Keratinocyte (primary cell): ENCODE results near the gene SDR39U1. TPM values are rescaled to one million over a fixed set of nuclear protein-coding genes. Genes with fewer than 3 reads are reported as not detected.

Experiments
- DNase-seq: peaks from one replicate; pipeline ENCODE4 v3.0.0-alpha.2; 2011; ENCODE audit warnings: low read depth, missing footprints, low spot score
- FAIRE-seq: peaks from 2 replicates; lab custom pipeline; 2011; peaks lifted over from hg19 to GRCh38; lab: Jason Lieb, UNC
- H2AFZ ChIP-seq: 2 replicates; pipeline ENCODE4 v1.6.0; 2012; ENCODE audit warnings: low read length, control low read depth, inconsistent platforms; ENCODE audit not compliant: control insufficient read depth
- H3K27ac ChIP-seq: 2 replicates; pipeline ENCODE4 v1.5.1; 2011; ENCODE audit warnings: low read length; ENCODE audit not compliant: control insufficient read depth, insufficient read depth
- H3K27me3 ChIP-seq: 3 replicates; pipeline ENCODE4 v1.6.0; 2011; ENCODE audit warnings: low read length; ENCODE audit not compliant: control insufficient read depth, insufficient read depth; ENCODE audit errors: extremely low read depth
- H3K36me3 ChIP-seq, 2 experiments: 2 replicates in 1 of 2; 3 replicates in 1 of 2; pipeline ENCODE4 v1.5.1; 2011; ENCODE audit warnings: low read length in 2 of 2, mild to moderate bottlenecking in 1 of 2; ENCODE audit not compliant: control insufficient read depth in 2 of 2, insufficient read depth in 2 of 2; ENCODE audit errors: extremely low read depth in 1 of 2
- H3K4me1 ChIP-seq: 3 replicates; pipeline ENCODE4 v1.5.1; 2011; ENCODE audit warnings: low read length; ENCODE audit not compliant: control insufficient read depth, insufficient read depth; ENCODE audit errors: extremely low read depth
- H3K4me2 ChIP-seq: 3 replicates; pipeline ENCODE4 v1.6.0; 2011; ENCODE audit warnings: low read depth, low read length; ENCODE audit not compliant: control insufficient read depth, insufficient read depth; ENCODE audit errors: extremely low read depth
- H3K4me3 ChIP-seq, 3 experiments: fragments of 200-600 bp in 1 of 3; sonication (generic) in 1 of 3; 2 replicates in 2 of 3; 3 replicates in 1 of 3; pipeline ENCODE4 v1.5.1; 2011 to 2016; ENCODE audit warnings: low read length in 3 of 3, mild to moderate bottlenecking in 3 of 3, control low read depth in 2 of 3, inconsistent platforms in 1 of 3, low read depth in 1 of 3, mixed read lengths in 1 of 3, mixed run types in 1 of 3, moderate library complexity in 1 of 3; ENCODE audit not compliant: control insufficient read depth in 2 of 3, insufficient read depth in 2 of 3; ENCODE audit errors: extremely low read depth in 1 of 3
- H3K79me2 ChIP-seq: 2 replicates; pipeline ENCODE4 v1.6.0; 2012; ENCODE audit warnings: low read length; ENCODE audit not compliant: control insufficient read depth, insufficient read depth
- H3K9ac ChIP-seq: 3 replicates; pipeline ENCODE4 v1.6.0; 2011; ENCODE audit warnings: low read length; ENCODE audit not compliant: control insufficient read depth, insufficient read depth; ENCODE audit errors: extremely low read depth
- H3K9me1 ChIP-seq: 3 replicates; pipeline ENCODE4 v1.6.0; 2011; ENCODE audit warnings: low read length; ENCODE audit not compliant: control insufficient read depth, insufficient read depth; ENCODE audit errors: extremely low read depth
- H3K9me3 ChIP-seq: 2 replicates; pipeline ENCODE4 v1.5.1; 2012; ENCODE audit warnings: low read depth, low read length; ENCODE audit not compliant: control insufficient read depth
- H4K20me1 ChIP-seq: 3 replicates; pipeline ENCODE4 v1.6.0; 2011; ENCODE audit warnings: low read length; ENCODE audit not compliant: control insufficient read depth, insufficient read depth; ENCODE audit errors: extremely low read depth
- EZH2 ChIP-seq: IDR thresholded peaks from one replicate; pipeline ENCODE4 v1.6.1; 2012; ENCODE audit warnings: inconsistent platforms, mild to moderate bottlenecking, low read length, moderate library complexity
- dilution Hi-C: fragments of 300-500 bp; cut with MboI; formaldehyde crosslinking; loops from one replicate; pipeline ENCODE4 v1.7.0; 2020; ENCODE audit warnings: low sequenced_read_pairs; ENCODE audit not compliant: extremely low pct_ligation_motif_present
- polyA plus RNA-seq, 5 experiments: library from polyadenylated mRNA; depleted of rRNA in 3 of 5; stranded (reverse) in 3 of 5; stranded (forward) in 1 of 5; unstranded in 1 of 5; fragments of >200 nt; gene quantifications; 1 replicate in 1 of 5; 2 replicates in 3 of 5; 3 replicates in 1 of 5; pipeline versions ENCODE4 v1.2.1 to v1.2.3, GENCODE V29; 2011 to 2012; ENCODE audit warnings: missing spikeins in 2 of 5, low read depth in 1 of 5, low replicate concordance in 1 of 5
- TF ChIP-seq, protein P1 (sequence below), 3 experiments: IDR thresholded peaks in 1 of 3; conservative IDR thresholded peaks in 1 of 3; optimal IDR thresholded peaks in 1 of 3; 2 replicates in 2 of 3; 3 replicates in 1 of 3; pipeline versions ENCODE3 to v1.5.1; 2011; ENCODE audit warnings: low read length in 3 of 3, mild to moderate bottlenecking in 3 of 3, moderate library complexity in 2 of 3, control low read depth in 1 of 3, inconsistent platforms in 1 of 3; ENCODE audit not compliant: insufficient read depth in 2 of 3; ENCODE audit errors: extremely low read depth in 1 of 3

Gene SDR39U1
- polyA plus RNA-seq, 1 donor (not counting 4 experiments of a cell fraction or from before 2014, with no cell fraction given) = 27.4 TPM

DNA sequence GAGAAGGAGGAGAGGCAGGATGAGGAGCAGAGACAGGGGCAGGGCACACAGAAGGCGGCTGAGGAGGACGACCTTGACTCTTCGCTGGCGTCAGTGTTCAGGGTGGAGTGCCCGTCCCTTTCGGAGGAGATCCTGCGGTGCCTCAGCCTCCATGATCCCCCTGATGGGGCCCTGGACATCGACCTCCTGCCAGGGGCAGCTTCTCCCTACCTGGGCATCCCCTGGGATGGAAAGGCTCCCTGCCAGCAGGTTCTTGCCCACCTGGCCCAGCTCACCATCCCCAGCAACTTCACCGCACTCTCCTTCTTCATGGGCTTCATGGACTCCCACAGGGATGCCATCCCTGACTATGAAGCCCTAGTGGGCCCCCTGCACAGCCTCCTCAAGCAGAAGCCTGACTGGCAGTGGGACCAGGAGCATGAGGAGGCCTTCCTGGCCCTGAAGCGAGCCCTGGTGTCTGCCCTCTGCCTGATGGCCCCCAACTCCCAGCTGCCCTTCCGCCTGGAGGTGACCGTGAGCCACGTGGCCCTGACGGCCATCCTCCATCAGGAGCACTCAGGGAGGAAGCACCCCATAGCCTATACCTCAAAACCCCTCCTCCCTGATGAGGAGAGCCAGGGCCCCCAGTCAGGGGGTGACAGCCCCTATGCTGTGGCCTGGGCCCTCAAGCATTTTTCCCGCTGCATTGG is 27.7 kb downstream of the SDR39U1 start:
- no peaks in the 10 kb centered on the region for H3K79me2 ChIP-seq
- no peaks in the 10 kb centered on the region for H4K20me1 ChIP-seq
- H3K9me3 ChIP-seq = no peaks in the 10 kb centered on the region
- no peak overlapping the region for H3K9ac ChIP-seq
- DNase-seq (no peak), FAIRE-seq (no peak)
- no peak overlapping the region for H2AFZ ChIP-seq
- dilution Hi-C loops = no loop called here
- H3K9me1 ChIP-seq = peaks cover 4% of the 10 kb centered on the region
- peaks cover 17% of the 10 kb centered on the region for H3K4me1 ChIP-seq
- H3K36me3 ChIP-seq = no peaks in the 10 kb centered on the region
- TF ChIP-seq, protein P1, sequence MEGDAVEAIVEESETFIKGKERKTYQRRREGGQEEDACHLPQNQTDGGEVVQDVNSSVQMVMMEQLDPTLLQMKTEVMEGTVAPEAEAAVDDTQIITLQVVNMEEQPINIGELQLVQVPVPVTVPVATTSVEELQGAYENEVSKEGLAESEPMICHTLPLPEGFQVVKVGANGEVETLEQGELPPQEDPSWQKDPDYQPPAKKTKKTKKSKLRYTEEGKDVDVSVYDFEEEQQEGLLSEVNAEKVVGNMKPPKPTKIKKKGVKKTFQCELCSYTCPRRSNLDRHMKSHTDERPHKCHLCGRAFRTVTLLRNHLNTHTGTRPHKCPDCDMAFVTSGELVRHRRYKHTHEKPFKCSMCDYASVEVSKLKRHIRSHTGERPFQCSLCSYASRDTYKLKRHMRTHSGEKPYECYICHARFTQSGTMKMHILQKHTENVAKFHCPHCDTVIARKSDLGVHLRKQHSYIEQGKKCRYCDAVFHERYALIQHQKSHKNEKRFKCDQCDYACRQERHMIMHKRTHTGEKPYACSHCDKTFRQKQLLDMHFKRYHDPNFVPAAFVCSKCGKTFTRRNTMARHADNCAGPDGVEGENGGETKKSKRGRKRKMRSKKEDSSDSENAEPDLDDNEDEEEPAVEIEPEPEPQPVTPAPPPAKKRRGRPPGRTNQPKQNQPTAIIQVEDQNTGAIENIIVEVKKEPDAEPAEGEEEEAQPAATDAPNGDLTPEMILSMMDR (optimal IDR thresholded peaks at IDR 0.05 in 1 of 3, IDR thresholded peaks at IDR 0.05 in 1 of 3, conservative IDR thresholded peaks at IDR 0.05 in 1 of 3; ENCODE audit: extremely low read depth in 1 of 3, insufficient read depth in 2 of 3, low read length in 3 of 3) = no peak
- no peak for TF ChIP-seq EZH2
- H3K27ac ChIP-seq = no peak overlapping the region
- H3K4me2 ChIP-seq = no peak overlapping the region
- H3K27me3 ChIP-seq = no peaks in the 10 kb centered on the region
- H3K4me3 ChIP-seq = no peak overlapping the region

DNA sequence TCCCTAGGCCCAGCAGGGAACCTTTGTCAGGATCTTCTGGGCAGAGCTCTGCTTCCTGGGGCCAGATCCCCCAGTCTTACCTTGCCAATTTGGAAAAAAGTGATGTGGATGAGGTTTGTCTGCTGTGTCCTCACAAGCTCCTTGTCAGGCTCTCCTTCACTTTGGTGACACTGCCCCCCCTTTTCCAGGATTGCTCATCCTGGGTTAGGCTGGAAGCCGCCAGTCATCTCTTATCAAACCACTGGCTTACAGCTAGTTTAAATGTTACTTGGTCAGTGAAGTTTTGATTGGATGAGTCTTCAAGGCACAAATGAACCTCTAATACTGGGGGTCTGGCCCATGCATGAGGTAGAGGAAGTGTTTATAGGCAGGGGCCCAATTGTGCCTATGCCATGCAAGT is 28.5 kb downstream of the SDR39U1 start:
- Histone ChIP-seq H4K20me1 (no peaks in the 10 kb centered on the region), H2AFZ (no peak overlapping the region), H3K27ac (no peak overlapping the region), H3K9me1 (peaks cover 4% of the 10 kb centered on the region), H3K4me1 (peaks cover 14% of the 10 kb centered on the region), H3K9ac (no peak overlapping the region), H3K27me3 (no peaks in the 10 kb centered on the region), H3K36me3 (no peaks in the 10 kb centered on the region), H3K4me3 (no peak overlapping the region), H3K79me2 (no peaks in the 10 kb centered on the region), H3K9me3 (no peaks in the 10 kb centered on the region), H3K4me2 (no peak overlapping the region)
- FAIRE-seq (no peak), DNase-seq (no peak)
- TF ChIP-seq EZH2 = no peak
- TF ChIP-seq, protein P1 (optimal IDR thresholded peaks at IDR 0.05 in 1 of 3, IDR thresholded peaks at IDR 0.05 in 1 of 3, conservative IDR thresholded peaks at IDR 0.05 in 1 of 3; ENCODE audit: extremely low read depth in 1 of 3, insufficient read depth in 2 of 3, low read length in 3 of 3) = no peak
- dilution Hi-C loops = no loop called here
